Measurements from ENCODE around the gene TULP3.

- TF ChIP-seq CTCF (IDR thresholded peaks at IDR 0.05 in 8 of 11, conservative IDR thresholded peaks at IDR 0.05 in 3 of 11) (no peak), POLR2A (IDR thresholded peaks at IDR 0.05) (no peak)
Observed at GRCh38 chr12:2891240-2892053, 756 bp downstream of the TULP3 start.

All from spleen (tissue), 7 donors.